Ishikawa (cell line): Measurements from ENCODE around the gene CCSER2.

Experiments used
- EP300 ChIP-seq: IDR thresholded peaks from 2 replicates; pipeline ENCODE4 v1.6.1; 2012; ENCODE audit warnings: borderline replicate concordance
- FOXM1 ChIP-seq: IDR thresholded peaks from 2 replicates; pipeline ENCODE4 v1.6.1; 2012; ENCODE audit warnings: low read depth, borderline replicate concordance
- RAD21 ChIP-seq: IDR thresholded peaks from 2 replicates; pipeline ENCODE4 v1.6.1; 2012; ENCODE audit warnings: low read depth
- TAF1 ChIP-seq: IDR thresholded peaks from 2 replicates; pipeline ENCODE4 v1.6.1; 2012; ENCODE audit warnings: low read depth, mild to moderate bottlenecking
- TCF12 ChIP-seq: IDR thresholded peaks from 2 replicates; pipeline ENCODE4 v1.6.1; 2012; ENCODE audit warnings: low read depth
- TEAD4 ChIP-seq: IDR thresholded peaks from 2 replicates; pipeline ENCODE4 v1.6.1; 2012
- YY1 ChIP-seq: IDR thresholded peaks from 2 replicates; pipeline ENCODE4 v1.6.1; 2012; ENCODE audit warnings: low read depth
- TF ChIP-seq, protein P1 (sequence below): IDR thresholded peaks from 2 replicates; pipeline ENCODE4 v1.6.1; 2012
- TF ChIP-seq, protein P2 (sequence below): IDR thresholded peaks from 2 replicates; pipeline ENCODE4 v1.6.1; 2012

DNA sequence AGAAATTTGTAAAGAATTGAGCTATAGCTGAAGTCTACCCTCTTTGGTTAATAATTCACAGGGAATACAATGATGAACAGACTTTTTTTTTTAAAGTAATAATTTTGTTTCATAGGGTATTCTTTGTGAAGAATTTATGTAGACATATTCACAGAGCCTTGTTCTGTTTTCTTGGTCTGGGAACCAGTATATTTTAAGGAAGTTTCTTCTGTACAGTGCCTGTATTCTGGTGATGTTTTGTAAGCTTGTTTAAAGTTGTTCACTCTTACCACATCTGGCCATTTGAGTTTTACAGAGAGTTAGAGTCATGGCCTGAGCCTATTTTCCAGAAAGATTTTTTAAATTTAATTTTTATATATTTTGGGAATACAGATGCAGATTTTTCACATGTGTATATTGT, 70.3 kb downstream of the CCSER2 start:
- no peak for TF ChIP-seq YY1
- TF ChIP-seq RAD21, result no peak
- no peak for TF ChIP-seq TAF1
- TF ChIP-seq, protein P1, sequence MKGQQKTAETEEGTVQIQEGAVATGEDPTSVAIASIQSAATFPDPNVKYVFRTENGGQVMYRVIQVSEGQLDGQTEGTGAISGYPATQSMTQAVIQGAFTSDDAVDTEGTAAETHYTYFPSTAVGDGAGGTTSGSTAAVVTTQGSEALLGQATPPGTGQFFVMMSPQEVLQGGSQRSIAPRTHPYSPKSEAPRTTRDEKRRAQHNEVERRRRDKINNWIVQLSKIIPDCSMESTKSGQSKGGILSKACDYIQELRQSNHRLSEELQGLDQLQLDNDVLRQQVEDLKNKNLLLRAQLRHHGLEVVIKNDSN, result no peak
- no peak for TF ChIP-seq EP300
- TF ChIP-seq TCF12, result no peak
- TF ChIP-seq, protein P2, sequence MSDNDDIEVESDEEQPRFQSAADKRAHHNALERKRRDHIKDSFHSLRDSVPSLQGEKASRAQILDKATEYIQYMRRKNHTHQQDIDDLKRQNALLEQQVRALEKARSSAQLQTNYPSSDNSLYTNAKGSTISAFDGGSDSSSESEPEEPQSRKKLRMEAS, result no peak
- no peak for TF ChIP-seq FOXM1
- TF ChIP-seq TEAD4, result no peak
